HUES64 (cell line): ENCODE measurements around the gene TUBB2B.

Experiments
- H3K27ac ChIP-seq: 2 replicates; pipeline ENCODE4 v1.7.0; 2013; ENCODE audit warnings: low read depth, low read length, inconsistent platforms
- H3K27me3 ChIP-seq: 2 replicates; pipeline ENCODE4 v1.6.1; 2013; ENCODE audit warnings: mild to moderate bottlenecking, low read length; ENCODE audit not compliant: insufficient read depth
- H3K36me3 ChIP-seq: 2 replicates; pipeline ENCODE4 v1.6.1; 2013; ENCODE audit warnings: mild to moderate bottlenecking, low read length; ENCODE audit not compliant: insufficient read depth
- H3K4me1 ChIP-seq: 2 replicates; pipeline ENCODE4 v1.6.1; 2013; ENCODE audit warnings: mild to moderate bottlenecking, low read length, moderate library complexity; ENCODE audit not compliant: insufficient read depth
- H3K4me3 ChIP-seq: 2 replicates; pipeline ENCODE4 v1.5.1; 2013; ENCODE audit warnings: mild to moderate bottlenecking, low read length, moderate library complexity
- H3K9ac ChIP-seq: 2 replicates; pipeline ENCODE4 v1.6.1; 2013; ENCODE audit warnings: mild to moderate bottlenecking, low read depth, low read length
- H3K9me3 ChIP-seq: 2 replicates; pipeline ENCODE4 v1.6.1; 2013; ENCODE audit warnings: low read depth, low read length; ENCODE audit not compliant: insufficient read depth
- WGBS: fragments of 150-250, 120-280 bp; methylation state at CpG from one replicate; pipeline ENCODE4 v1.1.7; 2013; ENCODE audit warnings: missing lambda C conversion rate; 5-methylcytosine and 5-hydroxymethylcytosine counted together

Gene TUBB2B

GRCh38 chr6:3221578-3221977, 5.9 kb downstream of the TUBB2B start:
- Histone ChIP-seq H3K27ac (no peak overlapping the region), H3K9ac (no peak overlapping the region), H3K4me1 (peaks cover 5% of the 10 kb centered on the region; the same call in 1 of the 2 replicates), H3K36me3 (peaks cover 25% of the 10 kb centered on the region), H3K27me3 (no peaks in the 10 kb centered on the region), H3K4me3 (no peak overlapping the region), H3K9me3 (no peaks in the 10 kb centered on the region)
- WGBS, result 96% methylated on average over 2 of the region's 4 CpGs

GRCh38 chr6:3220366-3220765, 7.1 kb downstream of the TUBB2B start:
- Histone ChIP-seq H3K9ac (no peak overlapping the region), H3K4me1 (peaks cover 5% of the 10 kb centered on the region; the same call in 1 of the 2 replicates), H3K27ac (no peak overlapping the region), H3K4me3 (no peak overlapping the region), H3K36me3 (peaks cover 17% of the 10 kb centered on the region), H3K9me3 (no peaks in the 10 kb centered on the region), H3K27me3 (no peaks in the 10 kb centered on the region)
- WGBS, result 83% methylated on average over 2 of the region's 2 CpGs

- WGBS, result 94% methylated on average over 10 of the region's 10 CpGs
These were observed 9.2 kb downstream of the TUBB2B start for GRCh38 chr6:3218266-3218665.

GRCh38 chr6:3217286-3217685, 10.2 kb downstream of the TUBB2B start:
- no peaks in the 10 kb centered on the region for H3K27me3 ChIP-seq
- peaks cover 5% of the 10 kb centered on the region; the same call in 1 of the 2 replicates for H3K4me1 ChIP-seq
- H3K9ac ChIP-seq, result no peak overlapping the region
- no peak overlapping the region for H3K27ac ChIP-seq
- H3K4me3 ChIP-seq, result no peak overlapping the region
- H3K9me3 ChIP-seq, result no peaks in the 10 kb centered on the region
- WGBS, result 95% methylated on average over 2 of the region's 2 CpGs
- H3K36me3 ChIP-seq, result no peaks in the 10 kb centered on the region

More at GRCh38 chr6:3218266-3218665, 9.2 kb downstream of the TUBB2B start:
- no peaks in the 10 kb centered on the region for H3K9me3 ChIP-seq
- H3K27ac ChIP-seq, result no peak overlapping the region
- H3K36me3 ChIP-seq, result peaks cover 3% of the 10 kb centered on the region
- no peak overlapping the region for H3K9ac ChIP-seq
- H3K27me3 ChIP-seq, result no peaks in the 10 kb centered on the region
- H3K4me3 ChIP-seq, result no peak overlapping the region
- peaks cover 5% of the 10 kb centered on the region; the same call in 1 of the 2 replicates for H3K4me1 ChIP-seq

- H3K27ac ChIP-seq, result no peak overlapping the region
- WGBS, result 88% methylated on average over 3 of the region's 3 CpGs
- no peaks in the 10 kb centered on the region for H3K9me3 ChIP-seq
These were observed 12.6 kb downstream of the TUBB2B start for GRCh38 chr6:3214898-3215297.

GRCh38 chr6:3213334-3213695, 14.1 kb downstream of the TUBB2B start:
- Histone ChIP-seq H3K36me3 (no peaks in the 10 kb centered on the region), H3K9ac (no peak overlapping the region), H3K27me3 (no peaks in the 10 kb centered on the region), H3K4me1 (peaks cover 11% of the 10 kb centered on the region), H3K9me3 (no peaks in the 10 kb centered on the region), H3K27ac (no peak overlapping the region), H3K4me3 (no peak overlapping the region)
- 99% methylated on average over 2 of the region's 2 CpGs for WGBS

More at GRCh38 chr6:3214898-3215297, 12.6 kb downstream of the TUBB2B start:
- H3K27me3 ChIP-seq, result no peaks in the 10 kb centered on the region
- H3K9ac ChIP-seq, result no peak overlapping the region
- H3K36me3 ChIP-seq, result no peaks in the 10 kb centered on the region
- H3K4me3 ChIP-seq, result no peak overlapping the region
- no peaks in the 10 kb centered on the region for H3K4me1 ChIP-seq

GRCh38 chr6:3212261-3212660, 15.2 kb downstream of the TUBB2B start:
- Histone ChIP-seq H3K27ac (no peak overlapping the region), H3K36me3 (no peaks in the 10 kb centered on the region), H3K9me3 (no peaks in the 10 kb centered on the region), H3K9ac (no peak overlapping the region), H3K4me3 (no peak overlapping the region), H3K27me3 (no peaks in the 10 kb centered on the region), H3K4me1 (peaks cover 17% of the 10 kb centered on the region)
- 95% methylated on average over 6 of the region's 6 CpGs for WGBS

GRCh38 chr6:3211681-3212080, 15.8 kb downstream of the TUBB2B start:
- H3K27ac ChIP-seq, result no peak overlapping the region
- H3K9me3 ChIP-seq, result no peaks in the 10 kb centered on the region
- H3K36me3 ChIP-seq, result no peaks in the 10 kb centered on the region
- H3K27me3 ChIP-seq, result no peaks in the 10 kb centered on the region
- H3K4me1 ChIP-seq, result peaks cover 17% of the 10 kb centered on the region
- 94% methylated on average over 5 of the region's 5 CpGs for WGBS
- no peak overlapping the region for H3K9ac ChIP-seq
- no peak overlapping the region for H3K4me3 ChIP-seq

- Histone ChIP-seq H3K9ac (no peak overlapping the region), H3K36me3 (no peaks in the 10 kb centered on the region), H3K4me1 (peaks cover 17% of the 10 kb centered on the region), H3K9me3 (no peaks in the 10 kb centered on the region), H3K27ac (no peak overlapping the region), H3K27me3 (no peaks in the 10 kb centered on the region), H3K4me3 (no peak overlapping the region)
- WGBS, result 94% methylated on average over 9 of the region's 9 CpGs
These were observed 17.3 kb downstream of the TUBB2B start for GRCh38 chr6:3210024-3210610.

GRCh38 chr6:3209114-3210023, 18.1 kb downstream of the TUBB2B start:
- Histone ChIP-seq H3K4me3 (peak overlapping the region; percentile 0; the same call in 1 of the 2 replicates), H3K27ac (peak overlapping the region; percentile 43), H3K9me3 (no peaks in the 10 kb centered on the region), H3K9ac (no peak overlapping the region), H3K4me1 (peaks cover 17% of the 10 kb centered on the region), H3K36me3 (no peaks in the 10 kb centered on the region), H3K27me3 (no peaks in the 10 kb centered on the region)
- 36% methylated on average over 17 of the region's 17 CpGs for WGBS

GRCh38 chr6:3208775-3209113, 18.7 kb downstream of the TUBB2B start:
- Histone ChIP-seq H3K9me3 (no peaks in the 10 kb centered on the region), H3K27ac (peak overlapping the region; percentile 31; the same call in 1 of the 2 replicates), H3K4me3 (peak overlapping the region; percentile 0; the same call in 1 of the 2 replicates), H3K9ac (no peak overlapping the region), H3K36me3 (no peaks in the 10 kb centered on the region), H3K4me1 (peaks cover 17% of the 10 kb centered on the region), H3K27me3 (no peaks in the 10 kb centered on the region)
- WGBS, result 56% methylated on average over 1 of the region's 1 CpG
